K562 (cell line): ENCODE results near the gene LENEP. TPM values are rescaled to one million over a fixed set of nuclear protein-coding genes. Genes with fewer than 3 reads are reported as not detected.
A peak's percentile ranks its signal among the peaks of the same experiment; 100 is the strongest.

Experiments used
- ARHGAP35 ChIP-seq: fragments of 450-650 bp; IDR thresholded peaks from 2 replicates; pipeline ENCODE4 v1.6.1; 2018; ENCODE audit not compliant: partially characterized antibody
- CBFA2T3 ChIP-seq: fragments of 450-650 bp; IDR thresholded peaks from 2 replicates; pipeline ENCODE4 v1.6.1; 2017
- CREBBP ChIP-seq: IDR thresholded peaks from one replicate; pipeline ENCODE4 v1.6.1; 2012; ENCODE audit warnings: low read depth, mild to moderate bottlenecking, control low read depth, inconsistent platforms, low read length
- DMBX1 ChIP-seq: fragments of 250-450 bp; sonication (Bioruptor Pico); IDR thresholded peaks from 2 replicates; pipeline ENCODE4 v1.8.0; 2022; ENCODE audit warnings: inconsistent platforms, mild to moderate bottlenecking, moderate library complexity, borderline replicate concordance
- ETV6 ChIP-seq, 3 experiments: fragments of 150-350 bp in 1 of 3; sonication (generic) in 1 of 3; formaldehyde crosslinking in 1 of 3; IDR thresholded peaks; 2 replicates each; pipeline versions ENCODE4 v1.6.1 to v1.8.0; 2014 to 2022; ENCODE audit warnings: borderline replicate concordance in 2 of 3, low read depth in 2 of 3, antibody characterized with exemption in 1 of 3, low read length in 1 of 3, mild to moderate bottlenecking in 1 of 3, missing genetic modification reagents in 1 of 3
- FOXA1 ChIP-seq: fragments of 450-650 bp; IDR thresholded peaks from 2 replicates; pipeline ENCODE4 v1.6.1; 2016; ENCODE audit warnings: mild to moderate bottlenecking, borderline replicate concordance
- HSF4 ChIP-seq: fragments of 250-450 bp; sonication (Bioruptor Pico); IDR thresholded peaks from 2 replicates; pipeline ENCODE4 v2.1.2; 2022; ENCODE audit warnings: mild to moderate bottlenecking, moderate library complexity, borderline replicate concordance
- MAFK ChIP-seq: IDR thresholded peaks from 2 replicates; pipeline ENCODE4 v1.6.1; 2011; ENCODE audit warnings: low read length, improper control_type of control experiment
- MAZ ChIP-seq, 2 experiments: fragments of 450-650 bp in 1 of 2; sonication (generic) in 1 of 2; formaldehyde crosslinking; IDR thresholded peaks in 1 of 2; conservative IDR thresholded peaks in 1 of 2; 2 replicates each; pipeline versions ENCODE4 v1.4.0 to v1.5.0; 2020; ENCODE audit warnings: mild to moderate bottlenecking in 1 of 2, missing genetic modification reagents in 1 of 2
- MCM2 ChIP-seq: fragments of 450-650 bp; IDR thresholded peaks from 2 replicates; pipeline ENCODE4 v1.6.1; 2017; ENCODE audit warnings: low read depth, mild to moderate bottlenecking
- SMARCA4 ChIP-seq: fragments of 450-650 bp; IDR thresholded peaks from 2 replicates; pipeline ENCODE4 v1.6.1; 2016
- SMARCE1 ChIP-seq: fragments of 450-650 bp; IDR thresholded peaks from 2 replicates; pipeline ENCODE4 v1.7.1; 2016; ENCODE audit warnings: mild to moderate bottlenecking
- TEAD2 ChIP-seq: fragments of 450-650 bp; IDR thresholded peaks from 2 replicates; pipeline ENCODE4 v1.6.1; 2016; ENCODE audit warnings: missing genetic modification characterization, control low read depth, missing compliant biosample characterization
- ZKSCAN8 ChIP-seq: fragments of 200-800 bp; sonication (Bioruptor generic); IDR thresholded peaks from 2 replicates; pipeline ENCODE4 v1.6.1; 2016; ENCODE audit warnings: missing genetic modification characterization, missing compliant biosample characterization
- ZNF274 ChIP-seq: IDR thresholded peaks from 2 replicates; pipeline ENCODE4 v1.6.1; 2011; ENCODE audit warnings: low read depth, mild to moderate bottlenecking, low read length, moderate library complexity, borderline replicate concordance
- ZNF507 ChIP-seq: conservative IDR thresholded peaks from 2 replicates; pipeline ENCODE4 v1.6.1; 2017; ENCODE audit warnings: missing genetic modification characterization, missing compliant biosample characterization
- ZNF780A ChIP-seq: fragments of 250-450 bp; sonication (Bioruptor Pico); IDR thresholded peaks from 2 replicates; pipeline ENCODE4 v1.5.0; 2021; ENCODE audit warnings: mild to moderate bottlenecking
- polyA plus RNA-seq, 8 experiments: library from polyadenylated mRNA; depleted of rRNA in 4 of 8; stranded (reverse) in 5 of 8; unstranded in 3 of 8; fragments of >200 nt; fragmentation: Nextera tagmentation in 2 of 8; fragmentation: Illumina TruSeq in 1 of 8; extraction: Ambion mirVana in 2 of 8; extraction: Trizol in 1 of 8; gene quantifications; 2 replicates each; pipeline versions ENCODE4 v1.2.1 to v1.2.3, GENCODE V29; 2011 to 2014; ENCODE audit warnings: inconsistent platforms in 1 of 8, missing spikeins in 1 of 8
- total RNA-seq, 7 experiments: library from RNA; depleted of rRNA in 6 of 7; stranded (reverse); fragments of >200 nt in 6 of 7; fragmentation: Illumina TruSeq in 2 of 7; extraction: Trizol in 2 of 7; gene quantifications; 2 replicates each; pipeline versions ENCODE4 v1.2.1 to v1.2.3, GENCODE V29; 2011 to 2021; ENCODE audit warnings: low replicate concordance in 1 of 7
- TF ChIP-seq, protein P1 (sequence below): fragments of 250-450 bp; sonication (Bioruptor Pico); IDR thresholded peaks from 2 replicates; pipeline ENCODE4 v1.9.0; 2021; ENCODE audit warnings: mild to moderate bottlenecking
- TF ChIP-seq, protein P2 (sequence below): sonication (generic); formaldehyde crosslinking; IDR thresholded peaks from 2 replicates; pipeline ENCODE4 v1.8.1; 2023; ENCODE audit warnings: mild to moderate bottlenecking, missing genetic modification reagents, moderate library complexity
- TF ChIP-seq, protein P3 (sequence below): fragments of 450-650 bp; formaldehyde crosslinking; IDR thresholded peaks from 2 replicates; pipeline ENCODE4 v1.4.0; 2020; ENCODE audit warnings: mild to moderate bottlenecking, moderate library complexity
- TF ChIP-seq, protein P4 (sequence below): IDR thresholded peaks from 3 replicates; pipeline ENCODE4 v1.6.1; 2011; ENCODE audit warnings: borderline replicate concordance, mild to moderate bottlenecking; ENCODE audit not compliant: insufficient read length, insufficient read depth
- TF ChIP-seq, protein P5 (sequence below): fragments of 450-650 bp; IDR thresholded peaks from 2 replicates; pipeline ENCODE4 v1.6.1; 2016; ENCODE audit warnings: antibody characterized with exemption

Gene LENEP
- total and polyA plus RNA-seq, 9 of the 15 experiments (the other 6 are each of a cell fraction or from before 2014, with no cell fraction given): 0.23 to 0.87 (median 0.67) TPM; not detected in 5

DNA sequence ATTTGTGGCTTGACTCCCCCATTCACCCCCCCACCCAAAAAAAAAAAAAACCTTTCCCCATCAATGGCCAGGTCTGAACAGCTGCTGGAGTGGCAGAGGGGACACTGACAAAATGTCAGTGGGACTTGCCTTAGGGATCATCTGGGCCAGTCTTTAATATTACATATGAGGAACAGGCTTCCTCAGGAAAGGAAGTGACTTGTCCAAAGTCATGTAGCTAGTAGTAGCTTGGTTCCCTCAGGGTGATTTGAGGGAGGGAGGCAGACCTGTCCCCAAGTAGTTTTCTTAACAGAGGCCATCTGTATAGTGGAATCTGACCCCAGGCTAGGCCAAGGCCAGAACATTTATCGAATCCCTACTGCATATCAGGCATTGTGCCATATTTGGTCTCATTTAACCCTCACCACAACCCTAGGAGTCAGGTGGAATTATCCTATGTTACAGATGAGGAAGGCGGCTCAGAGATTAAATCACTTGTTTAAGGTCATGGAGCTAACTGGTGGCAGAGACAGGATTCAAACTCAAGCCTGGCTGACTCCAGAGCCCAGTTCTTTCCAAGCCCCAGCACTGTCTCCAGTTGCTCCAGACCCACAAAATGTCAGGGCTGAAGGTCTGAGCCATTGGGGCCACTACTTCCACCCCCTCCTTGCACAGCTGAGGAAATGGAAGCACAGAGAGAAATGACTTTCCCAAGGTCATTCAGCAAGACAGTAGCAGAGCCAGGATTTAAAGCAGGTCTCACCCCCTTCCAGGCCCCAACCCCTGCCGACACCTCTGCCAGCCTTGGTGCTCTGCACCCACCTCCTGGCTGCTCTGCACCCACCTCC is 19.6 kb downstream of the LENEP start (continued):
- TF ChIP-seq, protein P1, sequence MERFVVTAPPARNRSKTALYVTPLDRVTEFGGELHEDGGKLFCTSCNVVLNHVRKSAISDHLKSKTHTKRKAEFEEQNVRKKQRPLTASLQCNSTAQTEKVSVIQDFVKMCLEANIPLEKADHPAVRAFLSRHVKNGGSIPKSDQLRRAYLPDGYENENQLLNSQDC (CRISPR knock-in tag): no peak
- TF ChIP-seq ZNF274: no peak
- TF ChIP-seq, protein P2, sequence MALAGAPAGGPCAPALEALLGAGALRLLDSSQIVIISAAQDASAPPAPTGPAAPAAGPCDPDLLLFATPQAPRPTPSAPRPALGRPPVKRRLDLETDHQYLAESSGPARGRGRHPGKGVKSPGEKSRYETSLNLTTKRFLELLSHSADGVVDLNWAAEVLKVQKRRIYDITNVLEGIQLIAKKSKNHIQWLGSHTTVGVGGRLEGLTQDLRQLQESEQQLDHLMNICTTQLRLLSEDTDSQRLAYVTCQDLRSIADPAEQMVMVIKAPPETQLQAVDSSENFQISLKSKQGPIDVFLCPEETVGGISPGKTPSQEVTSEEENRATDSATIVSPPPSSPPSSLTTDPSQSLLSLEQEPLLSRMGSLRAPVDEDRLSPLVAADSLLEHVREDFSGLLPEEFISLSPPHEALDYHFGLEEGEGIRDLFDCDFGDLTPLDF: no peak
- no peak for TF ChIP-seq ZNF780A (CRISPR knock-in tag)
- TF ChIP-seq, protein P3, sequence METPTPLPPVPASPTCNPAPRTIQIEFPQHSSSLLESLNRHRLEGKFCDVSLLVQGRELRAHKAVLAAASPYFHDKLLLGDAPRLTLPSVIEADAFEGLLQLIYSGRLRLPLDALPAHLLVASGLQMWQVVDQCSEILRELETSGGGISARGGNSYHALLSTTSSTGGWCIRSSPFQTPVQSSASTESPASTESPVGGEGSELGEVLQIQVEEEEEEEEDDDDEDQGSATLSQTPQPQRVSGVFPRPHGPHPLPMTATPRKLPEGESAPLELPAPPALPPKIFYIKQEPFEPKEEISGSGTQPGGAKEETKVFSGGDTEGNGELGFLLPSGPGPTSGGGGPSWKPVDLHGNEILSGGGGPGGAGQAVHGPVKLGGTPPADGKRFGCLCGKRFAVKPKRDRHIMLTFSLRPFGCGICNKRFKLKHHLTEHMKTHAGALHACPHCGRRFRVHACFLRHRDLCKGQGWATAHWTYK (CRISPR knock-in tag): no peak
- peak; percentile 64; the same call in 1 of the 2 replicates for TF ChIP-seq ZKSCAN8
- TF ChIP-seq SMARCA4: no peak
- TF ChIP-seq, protein P4, sequence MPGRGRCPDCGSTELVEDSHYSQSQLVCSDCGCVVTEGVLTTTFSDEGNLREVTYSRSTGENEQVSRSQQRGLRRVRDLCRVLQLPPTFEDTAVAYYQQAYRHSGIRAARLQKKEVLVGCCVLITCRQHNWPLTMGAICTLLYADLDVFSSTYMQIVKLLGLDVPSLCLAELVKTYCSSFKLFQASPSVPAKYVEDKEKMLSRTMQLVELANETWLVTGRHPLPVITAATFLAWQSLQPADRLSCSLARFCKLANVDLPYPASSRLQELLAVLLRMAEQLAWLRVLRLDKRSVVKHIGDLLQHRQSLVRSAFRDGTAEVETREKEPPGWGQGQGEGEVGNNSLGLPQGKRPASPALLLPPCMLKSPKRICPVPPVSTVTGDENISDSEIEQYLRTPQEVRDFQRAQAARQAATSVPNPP: no peak
- TF ChIP-seq, protein P5, sequence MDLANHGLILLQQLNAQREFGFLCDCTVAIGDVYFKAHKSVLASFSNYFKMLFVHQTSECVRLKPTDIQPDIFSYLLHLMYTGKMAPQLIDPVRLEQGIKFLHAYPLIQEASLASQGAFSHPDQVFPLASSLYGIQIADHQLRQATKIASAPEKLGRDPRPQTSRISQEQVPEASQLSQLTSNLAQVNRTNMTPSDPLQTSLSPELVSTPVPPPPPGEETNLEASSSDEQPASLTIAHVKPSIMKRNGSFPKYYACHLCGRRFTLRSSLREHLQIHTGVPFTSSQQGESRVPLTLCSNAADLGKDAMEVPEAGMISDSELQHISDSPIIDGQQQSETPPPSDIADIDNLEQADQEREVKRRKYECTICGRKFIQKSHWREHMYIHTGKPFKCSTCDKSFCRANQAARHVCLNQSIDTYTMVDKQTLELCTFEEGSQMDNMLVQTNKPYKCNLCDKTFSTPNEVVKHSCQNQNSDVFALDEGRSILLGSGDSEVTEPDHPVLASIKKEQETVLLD: no peak
- no peak for TF ChIP-seq TEAD2 (tag)
- TF ChIP-seq ETV6 (IDR thresholded peaks at IDR 0.05; ENCODE audit: borderline replicate concordance in 1 of 2, low read depth in 2 of 2, low read length in 1 of 2): no peak
- TF ChIP-seq ETV6 (CRISPR knock-in tag; IDR thresholded peaks at IDR 0.05; ENCODE audit: borderline replicate concordance): no peak
- TF ChIP-seq CBFA2T3: peak; percentile 56
- no peak for TF ChIP-seq SMARCE1
- no peak for TF ChIP-seq MAFK
- no peak for TF ChIP-seq ZNF507
- TF ChIP-seq CREBBP: no peak
- TF ChIP-seq MCM2: no peak
- no peak for TF ChIP-seq HSF4 (CRISPR knock-in tag)
- TF ChIP-seq DMBX1 (CRISPR knock-in tag): no peak
- TF ChIP-seq ARHGAP35: no peak
- 0 out of 4 replicates have a peak, but pooled peaks of 1 of the 2 experiments have one; percentile 23 for TF ChIP-seq MAZ (CRISPR knock-in tag; conservative IDR thresholded peaks at IDR 0.05 in 1 of 2, IDR thresholded peaks at IDR 0.05 in 1 of 2)
- TF ChIP-seq FOXA1: no peak
